PFSK-1 (cell line): ENCODE data around the gene RUNX1.

Experiments
- FOXP2 ChIP-seq: optimal IDR thresholded peaks from 2 replicates; pipeline ENCODE3; 2011; ENCODE audit warnings: borderline replicate concordance, control low read depth, inconsistent platforms; ENCODE audit not compliant: insufficient read depth; ENCODE audit errors: extremely low read length, extremely low read depth
- POLR2AphosphoS5 ChIP-seq: IDR thresholded peaks from 2 replicates; pipeline ENCODE4 v1.6.1; 2012; ENCODE audit warnings: low read depth, mild to moderate bottlenecking, control low read depth, low read length, moderate library complexity
- REST ChIP-seq, 2 experiments: IDR thresholded peaks; 2 replicates each; pipeline versions ENCODE4 v1.6.1 to v1.8.0; 2011 to 2012; ENCODE audit warnings: low read depth in 2 of 2, low read length in 2 of 2, control low read depth in 1 of 2, inconsistent platforms in 1 of 2, mild to moderate bottlenecking in 1 of 2, moderate library complexity in 1 of 2; ENCODE audit not compliant: insufficient read depth in 1 of 2
- SIN3A ChIP-seq: IDR thresholded peaks from 2 replicates; pipeline ENCODE4 v1.6.1; 2012; ENCODE audit warnings: mild to moderate bottlenecking, low read length, moderate library complexity, borderline replicate concordance; ENCODE audit not compliant: insufficient read depth
- TAF1 ChIP-seq: IDR thresholded peaks from 2 replicates; pipeline ENCODE4 v1.6.1; 2012; ENCODE audit warnings: low read length, control low read depth, borderline replicate concordance; ENCODE audit not compliant: insufficient read depth

RUNX1 gene

GRCh38 chr21:34914239-34914638, 134.9 kb downstream of the RUNX1 start:
- no peak for TF ChIP-seq FOXP2
- no peak for TF ChIP-seq POLR2AphosphoS5
- no peak for TF ChIP-seq TAF1
- no peak for TF ChIP-seq REST (IDR thresholded peaks at IDR 0.05; ENCODE audit: insufficient read depth in 1 of 2, low read depth in 2 of 2, low read length in 2 of 2)
- TF ChIP-seq SIN3A, result no peak

- TF ChIP-seq POLR2AphosphoS5 (no peak), FOXP2 (no peak), TAF1 (no peak), SIN3A (no peak), REST (IDR thresholded peaks at IDR 0.05; ENCODE audit: insufficient read depth in 1 of 2, low read depth in 2 of 2, low read length in 2 of 2) (no peak)
Measured at GRCh38 chr21:34913811-34914210, 135.3 kb downstream of the RUNX1 start.

- TF ChIP-seq FOXP2, result no peak
- TF ChIP-seq TAF1, result no peak
- no peak for TF ChIP-seq POLR2AphosphoS5
- TF ChIP-seq REST (IDR thresholded peaks at IDR 0.05; ENCODE audit: insufficient read depth in 1 of 2, low read depth in 2 of 2, low read length in 2 of 2), result no peak
- no peak for TF ChIP-seq SIN3A
Measured at GRCh38 chr21:34912022-34912945, 136.8 kb downstream of the RUNX1 start.

GRCh38 chr21:34911360-34911759, 137.7 kb downstream of the RUNX1 start:
- no peak for TF ChIP-seq REST (IDR thresholded peaks at IDR 0.05; ENCODE audit: insufficient read depth in 1 of 2, low read depth in 2 of 2, low read length in 2 of 2)
- TF ChIP-seq POLR2AphosphoS5, result no peak
- no peak for TF ChIP-seq TAF1
- TF ChIP-seq FOXP2, result no peak
- TF ChIP-seq SIN3A, result no peak
